KMS-11 (cell line): ENCODE data around the gene CCDC85A.

Experiments used
- H2AFZ ChIP-seq: fragments of 200-600 bp; sonication (generic); 2 replicates; pipeline ENCODE4 v1.6.1; 2016; ENCODE audit warnings: antibody characterized with exemption, mixed run types, low read depth
- H3K27ac ChIP-seq: fragments of 200-600 bp; sonication (generic); 2 replicates; pipeline ENCODE4 v1.6.1; 2016; ENCODE audit warnings: mild to moderate bottlenecking, mixed run types
- H3K27me3 ChIP-seq: fragments of 200-600 bp; sonication (generic); 2 replicates; pipeline ENCODE4 v1.6.1; 2017; ENCODE audit warnings: mild to moderate bottlenecking, low read depth, mixed run types, moderate library complexity; ENCODE audit not compliant: insufficient read depth
- H3K36me3 ChIP-seq: fragments of 200-600 bp; sonication (generic); 2 replicates; pipeline ENCODE4 v1.6.1; 2017; ENCODE audit warnings: mild to moderate bottlenecking, mixed run types; ENCODE audit not compliant: insufficient read depth
- H3K4me1 ChIP-seq: fragments of 200-600 bp; sonication (generic); 2 replicates; pipeline ENCODE4 v1.6.1; 2016; ENCODE audit warnings: mild to moderate bottlenecking, low read depth, mixed run types; ENCODE audit not compliant: poor library complexity, severe bottlenecking
- H3K4me2 ChIP-seq: fragments of 200-600 bp; sonication (generic); 2 replicates; pipeline ENCODE4 v1.7.0; 2016; ENCODE audit warnings: mild to moderate bottlenecking, mixed run types
- H3K4me3 ChIP-seq: fragments of 200-600 bp; sonication (generic); IDR thresholded peaks from 2 replicates; pipeline ENCODE4 v1.6.1; 2017; ENCODE audit warnings: low read depth, low read length, mixed read lengths; ENCODE audit not compliant: insufficient read depth
- H3K79me2 ChIP-seq: fragments of 200-600 bp; sonication (generic); 2 replicates; pipeline ENCODE4 v1.6.1; 2016; ENCODE audit warnings: low read depth, mixed run types; ENCODE audit not compliant: insufficient read depth
- H3K9ac ChIP-seq: fragments of 200-600 bp; sonication (generic); 2 replicates; pipeline ENCODE4 v1.6.1; 2016; ENCODE audit warnings: mild to moderate bottlenecking, mixed run types
- H4K20me1 ChIP-seq: fragments of 200-600 bp; sonication (generic); 2 replicates; pipeline ENCODE4 v1.6.1; 2016; ENCODE audit warnings: mild to moderate bottlenecking, mixed run types; ENCODE audit not compliant: insufficient read depth
- TF ChIP-seq, protein P1 (sequence below): fragments of 200-600 bp; sonication (generic); conservative IDR thresholded peaks from 2 replicates; pipeline ENCODE4 v1.6.1; 2017; ENCODE audit warnings: low read depth, mild to moderate bottlenecking, antibody characterized with exemption, low read length, moderate library complexity, mixed read lengths

Gene CCDC85A

GRCh38 chr2:56170504-56170903 lies 13.3 kb upstream of the CCDC85A start:
- Histone ChIP-seq H3K4me3 (no peak overlapping the region), H2AFZ (no peak overlapping the region), H3K27me3 (no peaks in the 10 kb centered on the region), H4K20me1 (no peaks in the 10 kb centered on the region), H3K4me1 (no peaks in the 10 kb centered on the region), H3K4me2 (no peak overlapping the region), H3K9ac (no peak overlapping the region), H3K27ac (no peak overlapping the region), H3K36me3 (no peaks in the 10 kb centered on the region), H3K79me2 (no peaks in the 10 kb centered on the region)
- TF ChIP-seq, protein P1, sequence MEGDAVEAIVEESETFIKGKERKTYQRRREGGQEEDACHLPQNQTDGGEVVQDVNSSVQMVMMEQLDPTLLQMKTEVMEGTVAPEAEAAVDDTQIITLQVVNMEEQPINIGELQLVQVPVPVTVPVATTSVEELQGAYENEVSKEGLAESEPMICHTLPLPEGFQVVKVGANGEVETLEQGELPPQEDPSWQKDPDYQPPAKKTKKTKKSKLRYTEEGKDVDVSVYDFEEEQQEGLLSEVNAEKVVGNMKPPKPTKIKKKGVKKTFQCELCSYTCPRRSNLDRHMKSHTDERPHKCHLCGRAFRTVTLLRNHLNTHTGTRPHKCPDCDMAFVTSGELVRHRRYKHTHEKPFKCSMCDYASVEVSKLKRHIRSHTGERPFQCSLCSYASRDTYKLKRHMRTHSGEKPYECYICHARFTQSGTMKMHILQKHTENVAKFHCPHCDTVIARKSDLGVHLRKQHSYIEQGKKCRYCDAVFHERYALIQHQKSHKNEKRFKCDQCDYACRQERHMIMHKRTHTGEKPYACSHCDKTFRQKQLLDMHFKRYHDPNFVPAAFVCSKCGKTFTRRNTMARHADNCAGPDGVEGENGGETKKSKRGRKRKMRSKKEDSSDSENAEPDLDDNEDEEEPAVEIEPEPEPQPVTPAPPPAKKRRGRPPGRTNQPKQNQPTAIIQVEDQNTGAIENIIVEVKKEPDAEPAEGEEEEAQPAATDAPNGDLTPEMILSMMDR, result no peak

DNA sequence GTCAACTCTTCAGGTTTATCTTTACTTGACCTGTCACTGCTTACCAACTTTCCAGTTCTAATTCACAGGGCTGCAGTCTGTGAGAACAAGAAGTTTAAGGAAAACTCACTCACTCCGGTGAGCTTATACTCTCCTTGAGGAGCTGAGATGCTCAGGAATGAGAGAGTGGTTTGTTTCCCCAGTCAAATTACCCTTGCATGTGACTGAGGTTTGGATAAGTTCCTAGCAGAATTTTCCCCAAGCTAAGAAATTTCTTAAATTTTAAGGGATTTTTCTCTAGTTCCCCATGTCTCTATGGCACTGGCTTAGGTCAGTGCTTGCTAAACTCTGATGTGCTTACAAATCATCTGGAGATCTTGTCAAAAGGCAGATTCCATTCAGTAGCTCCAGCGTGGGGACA lies 12.8 kb upstream of the CCDC85A start:
- H3K4me2 ChIP-seq, result no peak overlapping the region
- no peak overlapping the region for H3K27ac ChIP-seq
- H3K4me1 ChIP-seq, result no peaks in the 10 kb centered on the region
- H3K36me3 ChIP-seq, result no peaks in the 10 kb centered on the region
- TF ChIP-seq, protein P1, result no peak
- no peak overlapping the region for H2AFZ ChIP-seq
- H3K9ac ChIP-seq, result no peak overlapping the region
- no peaks in the 10 kb centered on the region for H3K27me3 ChIP-seq
- no peaks in the 10 kb centered on the region for H4K20me1 ChIP-seq
- H3K79me2 ChIP-seq, result no peaks in the 10 kb centered on the region
- no peak overlapping the region for H3K4me3 ChIP-seq

DNA sequence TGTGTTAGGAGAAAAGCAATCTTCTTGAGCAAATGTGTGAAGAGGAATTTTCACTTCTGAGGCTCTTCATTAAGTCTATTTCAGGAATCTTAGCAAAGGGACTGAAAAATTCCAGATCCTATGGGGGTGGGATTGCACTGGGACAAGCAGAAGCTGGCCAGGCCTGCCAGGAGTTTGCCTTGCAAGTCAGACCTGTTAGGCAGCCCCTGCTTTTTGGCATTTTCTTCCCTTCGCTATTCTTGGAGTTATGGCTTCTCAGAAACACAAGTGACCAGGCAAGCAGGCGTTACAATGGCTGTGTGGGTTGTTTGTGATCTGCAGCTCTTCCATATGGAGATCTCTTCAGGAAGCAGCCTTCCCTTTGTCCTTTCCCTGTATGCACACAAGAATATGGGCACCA lies 8.0 kb upstream of the CCDC85A start:
- no peak overlapping the region for H3K27ac ChIP-seq
- no peaks in the 10 kb centered on the region for H3K36me3 ChIP-seq
- no peak overlapping the region for H3K4me2 ChIP-seq
- peaks cover 23% of the 10 kb centered on the region for H3K4me1 ChIP-seq
- no peak overlapping the region for H2AFZ ChIP-seq
- no peaks in the 10 kb centered on the region for H3K79me2 ChIP-seq
- no peaks in the 10 kb centered on the region for H4K20me1 ChIP-seq
- H3K4me3 ChIP-seq, result no peak overlapping the region
- H3K9ac ChIP-seq, result no peak overlapping the region
- TF ChIP-seq, protein P1, result no peak
- H3K27me3 ChIP-seq, result no peaks in the 10 kb centered on the region

GRCh38 chr2:56177420-56178220 lies 6.2 kb upstream of the CCDC85A start:
- peaks cover 23% of the 10 kb centered on the region for H3K4me1 ChIP-seq
- H3K79me2 ChIP-seq, result no peaks in the 10 kb centered on the region
- no peaks in the 10 kb centered on the region for H3K36me3 ChIP-seq
- TF ChIP-seq, protein P1, result no peak
- H3K27ac ChIP-seq, result 0 out of 2 replicates have a peak overlapping the region, but pooled peaks have one; percentile 7
- H4K20me1 ChIP-seq, result no peaks in the 10 kb centered on the region
- H3K4me3 ChIP-seq, result peak overlapping the region; percentile 24
- H3K27me3 ChIP-seq, result no peaks in the 10 kb centered on the region
- peak overlapping the region; percentile 9; the same call in 1 of the 2 replicates for H2AFZ ChIP-seq
- peak overlapping the region; percentile 53 for H3K4me2 ChIP-seq
- H3K9ac ChIP-seq, result no peak overlapping the region
